ENCODE results near the gene KCND3.

The KCND3 gene

GRCh38 chr1:111769517-111770146 lies 219.8 kb downstream of the KCND3 start:
- Histone ChIP-seq H3K36me3 (replicated peaks; ENCODE audit: low read depth, low read length) (peaks cover 28% of the 10 kb centered on the region), H4K20me1 (ENCODE audit: insufficient read depth, low read length) (no peaks in the 10 kb centered on the region)

GRCh38 chr1:111768625-111769024 lies 220.8 kb downstream of the KCND3 start:
- no peak overlapping the region for H3K9ac ChIP-seq (ENCODE audit: low read length)
- peaks cover 28% of the 10 kb centered on the region for H3K36me3 ChIP-seq (replicated peaks; ENCODE audit: low read depth, low read length)
- H3K4me2 ChIP-seq (ENCODE audit: low read length): no peak overlapping the region
- no peaks in the 10 kb centered on the region for H3K4me1 ChIP-seq (ENCODE audit: low read length)
- no peaks in the 10 kb centered on the region for H3K9me3 ChIP-seq (ENCODE audit: insufficient read depth, low read length)
- H3K4me3 ChIP-seq (ENCODE audit: low read length): no peak overlapping the region
- no peaks in the 10 kb centered on the region for H4K20me1 ChIP-seq (ENCODE audit: insufficient read depth, low read length)
- H3K79me2 ChIP-seq (ENCODE audit: low read length): 0 out of 2 replicates have a peak, but pooled peaks cover 9% of the 10 kb centered on the region
- TF ChIP-seq EZH2phosphoT487 (IDR thresholded peaks at IDR 0.05; ENCODE audit: low read depth) (no peak), CTCF (IDR thresholded peaks at IDR 0.05; ENCODE audit: low read depth, low read length) (no peak)
- no peak overlapping the region for H3K27ac ChIP-seq (ENCODE audit: low read length)
- H2AFZ ChIP-seq (ENCODE audit: low read depth, low read length): no peak overlapping the region
- no peaks in the 10 kb centered on the region for H3K27me3 ChIP-seq (ENCODE audit: low read depth, low read length)

More at GRCh38 chr1:111769517-111770146, 219.8 kb downstream of the KCND3 start:
- peak; percentile 74 for TF ChIP-seq CTCF (IDR thresholded peaks at IDR 0.05; ENCODE audit: low read depth, low read length)
- TF ChIP-seq EZH2phosphoT487 (IDR thresholded peaks at IDR 0.05; ENCODE audit: low read depth): no peak
- Histone ChIP-seq H3K27me3 (ENCODE audit: low read depth, low read length) (no peaks in the 10 kb centered on the region), H3K4me2 (ENCODE audit: low read length) (no peak overlapping the region), H3K4me1 (ENCODE audit: low read length) (no peaks in the 10 kb centered on the region), H3K79me2 (ENCODE audit: low read length) (0 out of 2 replicates have a peak, but pooled peaks cover 9% of the 10 kb centered on the region), H3K4me3 (ENCODE audit: low read length) (no peak overlapping the region), H2AFZ (ENCODE audit: low read depth, low read length) (no peak overlapping the region), H3K9me3 (ENCODE audit: insufficient read depth, low read length) (no peaks in the 10 kb centered on the region), H3K9ac (ENCODE audit: low read length) (no peak overlapping the region), H3K27ac (ENCODE audit: low read length) (no peak overlapping the region)

GRCh38 chr1:111768023-111768422 lies 221.4 kb downstream of the KCND3 start:
- Histone ChIP-seq H3K4me2 (ENCODE audit: low read length) (no peak overlapping the region), H3K9ac (ENCODE audit: low read length) (no peak overlapping the region), H3K4me1 (ENCODE audit: low read length) (no peaks in the 10 kb centered on the region), H3K9me3 (ENCODE audit: insufficient read depth, low read length) (no peaks in the 10 kb centered on the region), H3K79me2 (ENCODE audit: low read length) (0 out of 2 replicates have a peak, but pooled peaks cover 9% of the 10 kb centered on the region), H3K4me3 (ENCODE audit: low read length) (no peak overlapping the region), H4K20me1 (ENCODE audit: insufficient read depth, low read length) (no peaks in the 10 kb centered on the region), H3K27ac (ENCODE audit: low read length) (no peak overlapping the region), H3K36me3 (replicated peaks; ENCODE audit: low read depth, low read length) (peaks cover 28% of the 10 kb centered on the region), H2AFZ (ENCODE audit: low read depth, low read length) (no peak overlapping the region), H3K27me3 (ENCODE audit: low read depth, low read length) (no peaks in the 10 kb centered on the region)
- no peak for TF ChIP-seq EZH2phosphoT487 (IDR thresholded peaks at IDR 0.05; ENCODE audit: low read depth)
- TF ChIP-seq CTCF (IDR thresholded peaks at IDR 0.05; ENCODE audit: low read depth, low read length): no peak

- peaks cover 38% of the 10 kb centered on the region for H3K36me3 ChIP-seq (replicated peaks; ENCODE audit: low read depth, low read length)
- TF ChIP-seq EZH2phosphoT487 (IDR thresholded peaks at IDR 0.05; ENCODE audit: low read depth) (no peak), CTCF (IDR thresholded peaks at IDR 0.05; ENCODE audit: low read depth, low read length) (no peak)
- H3K4me1 ChIP-seq (ENCODE audit: low read length): no peaks in the 10 kb centered on the region; the same call in 1 of the 2 replicates
- no peaks in the 10 kb centered on the region for H4K20me1 ChIP-seq (ENCODE audit: insufficient read depth, low read length)
- no peak overlapping the region for H3K4me3 ChIP-seq (ENCODE audit: low read length)
- no peak overlapping the region for H3K4me2 ChIP-seq (ENCODE audit: low read length)
- H2AFZ ChIP-seq (ENCODE audit: low read depth, low read length): no peak overlapping the region
- H3K9me3 ChIP-seq (ENCODE audit: insufficient read depth, low read length): no peaks in the 10 kb centered on the region
- no peak overlapping the region for H3K9ac ChIP-seq (ENCODE audit: low read length)
- H3K27me3 ChIP-seq (ENCODE audit: low read depth, low read length): no peaks in the 10 kb centered on the region
- no peak overlapping the region for H3K27ac ChIP-seq (ENCODE audit: low read length)
- H3K79me2 ChIP-seq (ENCODE audit: low read length): peaks cover 16% of the 10 kb centered on the region
These were observed 227.1 kb downstream of the KCND3 start for GRCh38 chr1:111762332-111762731.
